HG03039 (cell line): Measurements from ENCODE around the gene SLC16A8.

Source experiments
- ATAC-seq: cut with Tn5 transposase; IDR thresholded peaks from one replicate; pipeline ENCODE4 v1.9.1; 2021; ENCODE audit warnings: mild to moderate bottlenecking, moderate library complexity; ENCODE audit not compliant: unreplicated experiment

Gene SLC16A8

DNA sequence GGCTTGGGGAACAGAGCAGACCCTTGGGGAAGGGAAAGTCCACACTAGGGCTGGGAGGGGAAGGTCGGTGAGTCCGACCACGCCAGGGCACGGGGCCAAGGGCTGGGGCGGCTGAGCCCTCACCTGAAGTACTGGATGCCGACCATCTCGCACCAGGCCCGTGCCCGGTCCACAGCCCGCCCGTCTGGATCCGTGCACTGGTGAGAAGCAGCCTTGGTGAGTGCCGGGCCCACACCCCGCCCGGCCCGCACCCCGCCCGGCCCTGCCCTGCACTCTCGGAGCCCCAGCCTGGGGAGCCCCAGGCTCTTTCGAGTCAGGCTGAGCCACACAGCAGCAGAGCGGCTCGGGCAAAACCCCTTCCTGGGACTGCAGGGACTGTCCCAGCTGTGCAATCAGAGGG lies 28.4 kb upstream of the SLC16A8 start:
- no peak for ATAC-seq

DNA sequence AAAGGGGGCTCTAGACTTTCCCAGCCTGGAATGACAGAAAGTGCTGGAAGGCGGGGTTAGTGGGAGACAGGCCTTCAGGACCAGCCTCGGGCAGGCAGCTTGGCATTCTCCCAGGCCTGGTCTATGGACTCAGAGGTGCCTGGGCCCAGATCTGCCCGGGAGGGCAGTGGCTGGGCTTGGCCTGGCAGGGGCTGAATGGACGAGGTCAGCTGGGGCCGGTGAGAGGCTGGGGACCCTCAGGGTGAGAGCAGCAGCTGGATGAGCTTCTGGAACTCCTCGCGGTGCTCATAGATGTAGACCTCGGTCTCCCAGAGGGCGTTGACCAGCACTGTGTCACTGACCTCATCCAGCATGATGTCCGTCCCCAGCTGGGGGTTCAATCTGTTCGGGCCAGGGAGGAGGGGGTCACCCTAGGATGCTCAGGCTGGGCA lies 28.0 kb upstream of the SLC16A8 start:
- no peak for ATAC-seq

DNA sequence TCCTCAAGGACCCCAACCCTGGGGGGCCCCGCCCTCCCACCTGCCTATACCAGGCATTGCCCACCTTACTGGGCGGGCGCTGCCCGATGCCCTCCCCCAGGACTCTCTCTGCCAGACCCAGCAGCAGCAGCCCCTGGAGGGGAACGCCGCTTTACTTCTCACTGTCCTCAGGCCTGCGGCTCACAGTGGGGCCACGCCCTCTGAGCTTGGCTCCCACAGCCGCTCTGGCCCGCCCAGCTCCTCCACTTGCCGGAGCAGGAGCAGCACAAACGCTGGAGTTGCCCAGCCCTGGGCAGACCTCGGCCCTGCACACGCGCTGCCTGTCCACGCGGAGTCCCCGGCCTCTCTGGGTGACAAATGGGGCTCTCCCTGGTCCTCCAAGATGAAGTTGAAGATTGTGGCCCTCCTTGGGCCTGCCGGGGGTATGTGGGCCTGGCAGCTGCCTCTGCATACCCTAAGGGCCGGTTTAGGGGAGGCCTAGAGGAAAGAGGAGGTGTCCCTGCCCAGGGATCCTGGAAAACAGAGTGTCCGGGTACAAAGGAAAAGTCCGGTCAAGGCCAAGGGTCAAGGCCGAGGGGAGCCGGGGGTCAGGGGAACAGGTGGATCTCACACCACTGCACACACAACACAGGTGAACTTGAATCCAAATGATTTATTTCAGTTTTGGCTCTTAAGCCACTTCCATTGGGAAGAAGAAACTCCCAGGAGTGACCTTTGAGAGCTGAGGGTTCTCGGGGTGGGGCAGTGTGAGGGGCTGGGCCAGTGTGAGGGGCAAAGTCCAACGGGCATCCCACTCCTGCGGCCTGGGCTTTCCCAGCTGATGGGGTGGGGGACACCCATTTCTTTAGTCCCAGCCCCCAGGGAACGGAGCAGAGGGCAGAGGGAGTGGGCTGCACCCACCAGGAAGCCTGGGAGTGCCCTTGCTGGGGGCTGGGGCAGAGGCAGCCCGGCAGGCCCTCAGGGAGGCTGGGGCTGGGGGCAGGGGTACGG lies 27.2 kb upstream of the SLC16A8 start:
- ATAC-seq = no peak

DNA sequence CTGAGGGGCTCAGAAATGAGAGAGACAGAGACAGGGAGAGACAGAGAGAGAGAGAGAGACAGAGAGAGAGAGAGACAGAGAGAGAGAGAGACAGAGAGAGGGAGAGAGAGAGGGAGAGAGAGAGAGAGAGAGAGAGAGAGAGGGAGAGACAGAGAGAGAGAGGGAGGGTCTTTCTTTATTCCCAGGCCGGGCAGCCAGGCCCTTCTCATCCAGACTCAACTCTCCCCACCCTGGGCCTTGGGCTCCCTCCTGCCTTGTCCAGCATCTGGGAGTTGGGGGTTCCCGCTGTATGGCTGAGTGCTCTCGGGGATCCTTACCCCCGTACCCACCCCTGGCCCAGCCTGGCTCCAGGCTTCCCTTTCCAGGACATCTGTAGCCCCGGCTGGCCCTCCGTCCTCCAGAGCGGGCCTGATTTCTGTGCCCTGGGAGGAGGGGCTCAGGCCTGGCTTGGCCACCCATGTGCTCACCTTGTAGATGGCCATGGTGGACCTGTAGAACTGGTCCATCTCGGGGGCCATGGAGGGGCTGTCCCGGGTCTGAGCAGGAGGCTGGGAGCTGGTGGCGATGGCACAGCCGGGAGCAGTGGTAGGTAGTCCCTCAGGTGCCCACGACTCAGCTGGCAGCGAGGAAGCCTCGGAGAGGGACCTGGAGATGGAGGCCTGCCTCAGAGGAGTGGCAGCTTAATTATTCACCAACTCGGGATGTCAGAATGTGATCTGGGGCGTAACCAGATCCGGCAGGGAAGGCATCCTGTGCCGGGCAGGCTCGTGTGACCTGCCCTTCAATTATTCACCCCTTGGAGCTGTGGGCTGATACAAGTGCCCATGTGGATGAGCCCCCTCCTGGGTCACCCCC lies 26.3 kb upstream of the SLC16A8 start, which contains the start of gene BAIAP2L2:
BAIAP2L2 (minus strand) TSS at position 677 of the 855 bp plus-strand sequence; CDS start at position 518, 159 bp downstream.
- no peak for ATAC-seq

DNA sequence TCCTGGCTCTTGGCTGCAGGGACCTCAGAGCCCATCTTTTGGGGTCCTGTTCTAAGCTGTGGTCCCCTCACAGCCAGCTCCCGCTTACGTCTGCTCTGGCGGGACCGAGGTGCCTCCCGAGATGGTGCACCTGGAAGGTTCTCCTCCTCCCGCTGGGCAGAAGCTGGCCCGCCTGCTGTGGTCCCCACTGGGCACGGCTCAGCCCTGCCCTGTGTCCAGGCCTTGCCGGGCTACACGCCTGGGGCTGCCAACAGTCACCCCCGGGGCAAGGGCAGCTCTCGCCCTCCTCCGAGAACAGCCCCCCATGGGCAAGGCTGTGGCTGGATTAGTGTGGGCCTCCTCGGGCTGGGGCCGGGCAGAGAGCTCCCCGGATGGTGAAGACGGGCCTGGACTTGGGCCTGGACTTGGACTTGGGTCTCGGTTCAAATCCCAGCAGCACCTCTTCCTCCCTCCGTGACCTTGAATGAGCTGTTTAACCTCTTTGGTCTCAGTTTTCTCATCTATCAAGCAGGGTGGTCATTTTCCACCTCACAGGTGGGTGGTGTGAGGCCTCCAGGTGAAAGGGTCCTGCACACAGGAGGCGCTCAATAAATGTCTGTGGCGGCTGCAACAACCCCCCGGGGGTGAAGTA lies 25.5 kb upstream of the SLC16A8 start:
- ATAC-seq = no peak

DNA sequence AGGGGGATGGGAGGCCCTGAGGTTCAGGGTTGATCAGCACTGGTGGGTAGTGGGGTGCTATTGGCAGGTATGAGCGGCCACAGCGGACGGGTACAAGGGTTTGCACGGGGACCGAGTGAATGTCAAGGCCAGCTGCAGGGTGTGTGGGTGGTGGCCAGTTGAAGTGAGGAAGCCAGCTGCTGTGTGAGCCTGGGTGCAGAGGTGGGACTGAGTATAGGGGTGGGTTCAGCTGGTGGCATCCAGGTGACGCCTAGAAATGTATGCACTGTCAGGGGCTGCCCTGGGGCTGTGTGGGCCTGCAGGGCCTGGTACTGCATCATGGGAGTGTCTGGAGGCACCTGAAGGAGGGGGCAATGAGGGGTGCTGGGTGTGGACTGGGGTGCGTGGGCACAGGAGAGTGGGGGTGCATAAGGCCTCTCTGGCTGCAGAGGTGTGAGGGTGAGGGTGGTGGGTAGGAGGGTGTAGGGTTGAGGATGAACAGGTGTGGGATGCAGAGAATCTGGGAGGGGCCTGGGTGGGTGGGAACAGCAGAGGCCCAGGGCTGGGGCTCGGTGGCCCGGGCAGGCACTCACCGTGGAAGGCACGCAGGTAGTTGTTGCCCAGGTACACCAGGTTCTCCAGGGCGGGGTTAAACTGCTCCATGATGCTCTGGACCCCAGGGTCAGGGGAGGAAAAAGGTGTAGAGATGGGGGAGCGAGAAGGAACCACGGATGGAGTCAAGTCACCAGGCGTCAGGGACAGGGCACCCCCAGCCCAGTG lies 24.8 kb upstream of the SLC16A8 start:
- ATAC-seq = no peak

DNA sequence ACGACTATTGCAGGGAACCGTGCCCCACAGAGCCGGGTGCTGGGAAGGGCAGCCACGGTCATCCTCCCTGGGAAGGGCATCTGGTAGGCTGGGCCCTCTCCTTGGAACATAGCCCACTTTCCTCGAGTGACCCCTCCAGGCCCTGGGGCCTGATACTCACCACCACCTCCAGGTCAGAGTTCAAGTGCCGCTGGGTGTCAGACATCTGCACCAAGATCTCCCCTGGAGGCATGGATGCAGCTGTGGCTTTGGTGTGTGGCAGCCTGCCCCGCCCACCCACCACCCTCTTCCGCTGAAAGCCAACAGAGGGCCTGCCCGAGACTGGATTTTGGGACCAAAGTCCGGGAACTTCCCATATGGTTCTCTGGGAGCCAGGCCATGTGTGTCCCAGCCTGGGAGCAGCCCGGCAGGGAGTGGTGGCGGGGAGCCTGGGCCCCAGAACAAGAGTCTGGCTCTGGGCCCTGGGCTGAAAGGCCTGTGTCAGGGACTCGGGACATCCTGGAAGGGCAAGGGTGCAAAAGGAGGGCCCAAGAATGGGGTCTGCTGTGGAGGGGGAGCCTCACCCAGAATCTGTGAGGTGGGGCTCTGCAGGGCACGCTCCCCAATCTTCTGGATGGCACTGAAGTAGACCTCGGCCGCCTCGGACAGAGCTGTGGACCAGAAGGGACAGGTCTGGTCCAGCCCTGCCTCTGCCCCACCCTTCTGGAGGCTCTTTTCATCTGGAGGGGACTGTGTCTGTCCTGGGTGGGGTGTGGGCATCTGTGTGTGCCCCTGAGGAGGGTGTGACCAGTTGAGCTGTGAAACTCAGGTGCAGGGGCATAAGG lies 23.9 kb upstream of the SLC16A8 start:
- no peak for ATAC-seq

DNA sequence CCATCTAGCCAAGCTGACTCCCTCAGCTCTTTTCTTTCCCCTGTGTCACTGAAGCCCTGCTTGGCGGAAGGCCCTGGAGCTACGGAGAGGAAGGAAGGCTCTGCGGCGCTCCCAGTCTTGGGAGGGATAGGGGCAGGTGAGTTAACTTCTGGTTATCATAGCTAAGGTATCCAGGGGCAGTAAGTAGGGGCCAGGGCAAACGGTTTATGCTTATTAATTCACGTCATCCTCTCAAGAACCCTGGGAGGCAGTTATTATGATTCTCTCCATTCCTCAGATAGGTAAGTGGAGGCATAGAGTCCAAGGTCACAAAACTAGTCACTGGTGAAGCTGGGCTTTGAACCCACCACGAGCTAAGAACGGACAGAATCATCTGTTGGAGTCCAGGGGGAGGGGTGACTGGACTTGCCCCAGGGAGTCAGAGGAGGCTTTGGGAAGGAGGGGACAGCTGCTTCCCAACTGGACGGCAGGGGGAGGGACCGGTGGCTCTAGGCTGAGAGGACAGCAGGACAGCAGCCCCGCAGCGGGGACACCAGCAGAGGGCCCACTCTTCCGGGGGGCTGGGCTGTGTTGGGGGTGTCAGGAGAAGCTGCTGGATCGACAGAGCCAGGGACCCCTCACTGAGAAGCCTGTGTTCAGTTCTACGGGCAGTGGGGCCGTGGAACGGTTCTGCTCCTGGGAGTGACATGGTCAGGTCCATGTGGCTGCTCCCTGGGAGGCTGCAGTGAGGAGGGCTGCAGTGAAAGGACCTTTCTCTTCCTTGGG lies 23.0 kb upstream of the SLC16A8 start:
- ATAC-seq = no peak

DNA sequence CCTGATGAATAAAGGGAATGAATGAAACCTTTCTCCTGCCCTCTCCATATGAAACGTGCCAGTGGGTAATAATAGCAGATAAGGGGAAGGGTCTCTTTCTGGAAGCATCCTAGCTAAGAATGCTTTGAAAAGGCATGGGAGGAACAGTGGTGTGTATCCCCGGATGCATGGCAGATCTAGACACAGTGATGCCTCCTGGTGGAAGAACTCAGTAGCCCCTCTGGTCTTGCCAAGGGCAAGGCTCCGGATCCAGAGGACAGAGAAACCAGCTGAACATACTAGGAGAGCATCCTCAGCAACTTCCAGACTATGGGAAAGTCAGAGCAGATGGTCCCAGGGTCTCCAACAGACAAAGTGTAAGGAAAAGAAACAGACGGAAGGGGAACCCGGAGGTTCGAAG lies 20.1 kb upstream of the SLC16A8 start:
- ATAC-seq = no peak

DNA sequence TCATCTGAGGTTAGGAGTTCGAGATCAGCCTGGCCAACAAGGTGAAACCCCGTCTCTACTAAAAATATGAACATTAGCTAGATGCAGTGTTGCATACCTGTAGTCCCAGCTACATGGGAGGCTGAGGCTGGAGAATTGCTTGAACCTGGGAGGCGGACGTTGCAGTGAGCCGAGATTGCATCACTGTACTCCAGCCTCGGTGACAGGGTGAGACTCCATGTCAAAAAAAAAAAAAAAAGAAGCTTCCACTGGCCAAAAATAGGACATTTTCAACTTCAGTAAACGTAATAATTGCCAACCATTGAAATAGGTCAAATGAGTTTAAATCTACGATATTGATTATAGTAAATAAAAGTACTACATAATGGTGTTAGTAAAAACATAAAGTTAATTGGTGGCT lies 19.7 kb upstream of the SLC16A8 start:
- ATAC-seq = no peak

DNA sequence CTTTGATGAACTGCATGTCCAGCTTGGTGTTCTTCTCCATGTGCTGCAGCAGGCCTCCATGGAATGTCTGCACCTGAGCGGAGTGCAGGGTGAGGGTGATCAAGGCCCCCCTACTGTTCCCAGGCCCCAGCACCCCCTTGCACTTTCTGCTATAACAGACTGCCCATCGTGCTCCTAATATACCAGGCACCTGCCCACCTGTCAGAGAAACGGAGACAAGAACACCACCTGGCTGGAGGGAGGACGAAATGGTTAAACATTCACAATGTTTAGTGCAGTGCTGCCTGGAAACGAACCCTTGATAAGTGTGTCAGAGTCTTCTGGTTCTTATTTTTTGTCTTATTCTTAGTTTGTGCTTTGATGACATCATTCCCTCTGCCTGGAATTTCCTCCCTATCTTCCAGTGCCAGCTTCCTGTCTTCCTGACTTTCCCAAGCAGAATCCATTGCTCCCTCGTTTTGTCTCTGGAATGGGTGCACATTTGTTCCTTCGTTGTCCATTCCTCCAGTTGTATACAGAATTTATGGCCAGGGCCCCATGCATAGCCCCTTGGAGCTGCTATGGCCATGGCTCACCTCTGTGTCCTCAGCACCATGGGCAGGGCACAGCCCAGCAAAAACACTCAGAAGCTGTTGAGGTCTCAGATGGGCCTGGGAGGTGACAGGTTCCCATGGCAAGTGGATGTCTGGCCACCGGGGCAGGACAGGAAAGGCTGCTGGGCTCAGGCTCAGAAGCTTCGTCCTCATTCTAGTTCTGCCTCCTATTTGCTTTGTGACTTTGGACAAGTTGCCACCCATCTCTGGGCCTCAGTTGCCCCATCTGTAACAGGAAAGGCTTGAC lies 14.6 kb upstream of the SLC16A8 start:
- ATAC-seq = no peak

DNA sequence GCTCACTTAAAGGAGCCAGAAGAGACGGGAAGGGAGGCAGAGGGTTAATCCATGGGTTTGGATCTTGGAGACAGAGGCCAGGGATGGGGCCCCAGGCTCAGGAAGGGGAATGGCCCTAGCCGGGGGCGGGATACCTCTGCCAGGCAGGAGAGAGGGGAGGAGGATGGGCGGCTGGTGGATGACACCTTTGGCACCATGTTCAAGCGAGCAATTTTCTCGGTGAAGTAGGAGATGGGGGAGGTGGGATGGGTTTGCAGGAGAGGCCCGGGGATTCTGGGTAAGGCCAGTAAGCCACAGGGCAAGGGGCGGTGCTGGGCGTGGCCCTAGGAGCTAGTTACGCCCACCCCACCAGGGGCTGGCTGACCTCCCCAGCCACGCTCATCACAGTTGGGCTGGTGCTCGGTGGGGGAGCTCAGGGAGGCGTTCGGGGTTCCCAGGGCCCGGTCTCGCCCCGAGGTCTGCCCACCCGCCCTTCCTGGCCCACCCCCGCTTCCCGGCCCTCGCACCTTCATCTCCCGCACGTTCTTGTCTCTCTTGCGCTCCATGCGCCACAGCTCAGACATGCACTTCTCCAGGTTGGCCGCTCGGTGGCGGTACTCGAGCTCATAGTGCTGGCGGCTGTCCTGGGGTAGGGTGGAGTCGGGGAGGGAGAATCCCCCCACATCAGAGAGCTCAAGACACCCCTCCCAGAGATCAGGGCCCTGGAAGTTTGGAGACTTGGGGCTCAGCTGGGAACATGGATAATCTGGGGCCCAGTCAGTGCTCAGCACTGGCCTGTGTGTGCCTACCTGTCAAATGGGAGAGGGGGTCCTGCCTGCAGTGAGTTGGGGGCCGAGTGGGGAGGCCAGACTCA lies 13.8 kb upstream of the SLC16A8 start:
- ATAC-seq = no peak

DNA sequence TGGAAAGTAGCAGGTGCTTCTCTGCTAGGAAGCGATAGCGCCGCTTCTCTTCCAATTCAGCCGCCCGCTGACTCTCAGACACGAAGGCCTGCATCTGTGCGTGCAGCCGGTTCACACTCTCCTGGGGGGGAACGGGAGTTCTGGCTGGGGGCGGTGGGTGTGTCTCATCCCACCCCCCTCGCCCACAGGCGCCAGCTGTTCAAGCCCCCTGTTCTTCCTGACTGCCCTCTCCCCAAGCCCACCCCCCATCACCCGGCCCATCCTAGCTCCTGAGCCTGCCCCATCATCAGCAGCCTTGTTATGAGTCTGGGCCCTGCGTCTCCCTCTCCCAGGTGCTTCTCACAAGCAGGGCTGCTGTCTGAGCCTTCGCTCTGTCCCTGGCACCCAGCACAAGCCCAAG lies 13.1 kb upstream of the SLC16A8 start:
- ATAC-seq = no peak

DNA sequence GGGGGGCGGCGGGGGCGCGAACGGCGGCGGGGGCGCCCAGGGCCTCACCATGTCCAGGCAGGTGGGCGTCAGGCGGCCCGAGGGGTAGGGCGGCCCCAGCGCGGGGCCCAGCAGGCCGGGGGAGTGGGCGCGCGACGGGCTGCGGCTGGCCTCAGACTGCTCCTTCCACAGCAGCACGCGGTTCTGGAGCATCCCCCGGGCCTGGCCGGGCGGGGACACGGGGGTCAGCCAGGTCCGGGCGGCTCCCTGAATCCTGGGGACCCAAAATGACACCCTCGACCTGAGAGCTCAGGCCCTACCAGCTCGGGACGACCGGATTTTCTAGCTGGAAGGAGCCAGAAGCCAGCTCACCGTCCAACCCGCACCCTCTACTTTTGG lies 5.5 kb upstream of the SLC16A8 start:
- ATAC-seq = no peak

DNA sequence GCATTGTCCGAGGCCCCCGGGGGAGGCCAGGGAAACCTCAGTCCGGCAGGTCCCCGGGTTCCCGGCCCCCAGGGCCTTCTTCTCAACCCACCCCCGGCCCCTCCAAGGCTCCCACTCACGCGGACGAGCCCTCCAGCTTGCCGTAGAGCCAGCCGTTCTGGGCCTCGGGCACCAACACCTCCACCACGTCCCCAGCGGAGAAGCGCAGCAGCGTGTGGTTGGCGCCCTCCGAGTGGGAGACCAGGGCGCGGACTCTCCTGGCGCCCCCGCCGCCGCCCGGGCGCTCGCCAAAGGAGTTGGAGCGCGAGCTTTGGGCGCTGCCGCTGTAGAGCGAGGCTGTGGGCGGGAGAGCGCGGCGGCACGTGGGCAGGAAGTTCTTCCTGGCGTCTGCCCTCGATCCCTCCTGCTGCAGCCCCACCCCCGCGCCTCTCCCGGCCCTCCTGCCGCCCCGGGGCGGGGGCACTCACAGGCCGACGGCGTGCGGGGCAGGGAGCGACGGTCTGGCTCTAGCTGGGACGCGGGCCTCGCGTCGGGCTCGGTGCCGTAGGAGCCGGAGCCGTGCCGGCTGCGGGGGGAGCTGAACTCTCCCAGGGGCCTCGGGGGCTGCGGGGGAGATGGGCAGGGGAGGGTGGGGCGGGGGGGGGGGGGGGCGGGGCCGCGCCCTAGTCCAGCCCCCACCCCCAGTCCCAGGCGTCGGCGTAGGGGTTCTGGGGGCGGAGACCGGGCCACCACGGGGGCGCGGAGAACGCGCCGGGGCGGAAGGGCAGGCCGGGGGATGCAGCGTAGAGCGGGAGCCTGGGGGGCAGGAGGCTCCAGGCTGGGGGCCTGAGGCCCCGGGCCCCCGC lies 4.9 kb upstream of the SLC16A8 start:
- ATAC-seq = no peak

DNA sequence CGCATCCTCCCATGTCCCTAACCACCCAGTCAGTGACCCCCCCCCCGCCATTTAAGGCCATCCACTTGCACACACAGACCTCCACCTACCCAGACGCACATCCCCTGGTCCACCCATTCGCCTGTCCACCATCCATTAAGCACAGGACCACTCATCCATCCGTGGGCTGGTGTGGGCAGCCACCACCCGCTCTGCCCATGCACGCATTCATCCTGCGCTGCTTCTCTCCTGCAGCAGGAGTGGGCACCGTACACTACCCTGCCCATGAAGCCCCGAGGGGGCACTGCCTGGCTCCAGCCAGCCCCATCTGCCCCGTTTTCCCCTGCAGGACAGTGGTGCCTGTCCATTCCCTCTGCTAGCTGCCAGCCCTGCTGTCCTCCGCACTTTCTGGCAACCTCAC lies 3.9 kb upstream of the SLC16A8 start:
- ATAC-seq = no peak
